ENCODE data around the gene CERT1.

CERT1 gene

DNA sequence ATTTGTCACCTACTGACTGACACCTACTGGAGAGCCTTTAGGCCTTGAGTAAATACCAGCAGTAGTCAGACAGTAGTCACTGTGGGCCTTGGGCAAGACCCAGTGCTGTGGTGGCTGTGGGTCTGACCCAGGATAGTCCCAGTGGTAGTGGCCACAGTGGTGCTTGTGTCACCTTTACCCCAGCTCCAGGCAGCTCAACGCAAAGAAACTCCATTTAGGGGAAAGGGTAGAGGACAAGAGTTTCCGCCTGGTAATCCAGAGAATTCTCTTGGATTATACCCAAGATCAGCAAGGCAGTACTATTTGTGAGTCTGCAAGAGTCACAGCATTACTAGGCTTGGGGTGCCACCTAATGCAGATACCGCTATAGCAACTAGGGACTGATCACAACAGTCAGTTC is 28.9 kb downstream of the CERT1 start:
- H3K4me3 ChIP-seq, result no peak overlapping the region
- peaks cover 4% of the 10 kb centered on the region; the same call in 1 of the 2 replicates for H3K36me3 ChIP-seq (ENCODE audit: insufficient read depth, low read length)
- TF ChIP-seq EZH2 (IDR thresholded peaks at IDR 0.05), result no peak
- no peak for TF ChIP-seq POLR2AphosphoS5 (IDR thresholded peaks at IDR 0.05; ENCODE audit: borderline replicate concordance, low read depth, low read length)
- TF ChIP-seq FOXP2 (optimal IDR thresholded peaks at IDR 0.05; ENCODE audit: control extremely low read depth, extremely low read length, insufficient read depth), result no peak
- H3K27ac ChIP-seq, result no peak overlapping the region
- DNase-seq (ENCODE audit: low read depth, low spot score), result no peak
- H3K9me3 ChIP-seq (ENCODE audit: low read depth, low read length), result peaks cover 18% of the 10 kb centered on the region; the same call in 1 of the 2 replicates
- H3K9ac ChIP-seq (ENCODE audit: insufficient read length), result no peak overlapping the region

DNA sequence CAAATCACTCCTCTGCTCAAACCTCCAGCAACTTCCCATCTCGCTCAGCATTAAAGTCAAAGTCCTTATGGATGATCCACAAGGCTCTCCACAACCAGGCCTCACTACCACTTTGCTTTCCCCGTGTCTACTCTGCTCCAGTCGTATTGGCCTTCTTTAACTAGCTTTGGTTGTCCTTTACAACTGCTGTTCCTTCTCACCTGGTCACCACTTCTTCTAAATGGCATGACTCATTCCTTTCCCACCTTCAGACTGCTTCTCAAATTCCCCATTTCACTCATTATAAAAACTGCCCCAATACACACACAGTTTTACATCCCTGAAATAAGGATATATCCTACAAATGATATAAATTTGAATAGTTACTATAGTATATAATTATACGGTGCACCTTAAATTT is 30.4 kb downstream of the CERT1 start:
- no peak overlapping the region for H3K27ac ChIP-seq
- DNase-seq (ENCODE audit: low read depth, low spot score), result no peak
- no peak overlapping the region for H3K9ac ChIP-seq (ENCODE audit: insufficient read length)
- H3K9me3 ChIP-seq (ENCODE audit: low read depth, low read length), result peaks cover 10% of the 10 kb centered on the region; the same call in 1 of the 2 replicates
- peaks cover 4% of the 10 kb centered on the region; the same call in 1 of the 2 replicates for H3K36me3 ChIP-seq (ENCODE audit: insufficient read depth, low read length)
- TF ChIP-seq FOXP2 (optimal IDR thresholded peaks at IDR 0.05; ENCODE audit: control extremely low read depth, extremely low read length, insufficient read depth) (no peak), POLR2AphosphoS5 (IDR thresholded peaks at IDR 0.05; ENCODE audit: borderline replicate concordance, low read depth, low read length) (no peak), EZH2 (IDR thresholded peaks at IDR 0.05) (no peak)
- H3K4me3 ChIP-seq, result no peak overlapping the region

- Histone ChIP-seq H3K9me3 (ENCODE audit: low read depth, low read length) (no peaks in the 10 kb centered on the region), H3K36me3 (ENCODE audit: insufficient read depth, low read length) (no peaks in the 10 kb centered on the region), H3K27ac (no peak overlapping the region), H3K9ac (ENCODE audit: insufficient read length) (no peak overlapping the region), H3K4me3 (no peak overlapping the region)
- TF ChIP-seq FOXP2 (optimal IDR thresholded peaks at IDR 0.05; ENCODE audit: control extremely low read depth, extremely low read length, insufficient read depth), result no peak
- no peak for TF ChIP-seq EZH2 (IDR thresholded peaks at IDR 0.05)
- no peak for TF ChIP-seq POLR2AphosphoS5 (IDR thresholded peaks at IDR 0.05; ENCODE audit: borderline replicate concordance, low read depth, low read length)
- DNase-seq (ENCODE audit: low read depth, low spot score), result no peak
Observed at GRCh38 chr5:75475364-75475763, 36.1 kb downstream of the CERT1 start.

GRCh38 chr5:75473463-75473862 is 38.0 kb downstream of the CERT1 start:
- no peak for DNase-seq (ENCODE audit: low read depth, low spot score)
- H3K27ac ChIP-seq, result no peak overlapping the region
- no peaks in the 10 kb centered on the region for H3K9me3 ChIP-seq (ENCODE audit: low read depth, low read length)
- H3K9ac ChIP-seq (ENCODE audit: insufficient read length), result no peak overlapping the region
- H3K36me3 ChIP-seq (ENCODE audit: insufficient read depth, low read length), result no peaks in the 10 kb centered on the region
- no peak for TF ChIP-seq POLR2AphosphoS5 (IDR thresholded peaks at IDR 0.05; ENCODE audit: borderline replicate concordance, low read depth, low read length)
- TF ChIP-seq FOXP2 (optimal IDR thresholded peaks at IDR 0.05; ENCODE audit: control extremely low read depth, extremely low read length, insufficient read depth), result no peak
- no peak for TF ChIP-seq EZH2 (IDR thresholded peaks at IDR 0.05)
- H3K4me3 ChIP-seq, result no peak overlapping the region

DNA sequence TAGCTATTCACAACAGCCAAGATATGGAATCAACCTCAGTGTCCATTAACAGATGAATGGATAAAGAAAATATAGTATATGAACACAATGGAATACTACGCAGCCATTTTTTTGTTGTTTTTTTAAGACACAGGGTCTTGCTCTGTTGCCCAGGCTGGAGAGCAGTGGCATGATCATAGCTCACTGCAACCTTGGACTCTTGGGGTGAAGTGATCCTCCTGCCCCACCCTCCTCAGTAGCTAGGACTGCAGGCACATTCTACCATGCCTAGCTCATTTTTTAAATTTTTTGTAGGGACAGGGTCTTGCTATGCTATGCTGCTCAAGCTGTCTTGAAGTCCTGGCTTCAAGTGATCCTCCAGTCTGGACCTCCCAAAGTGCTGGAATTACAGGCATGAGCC is 38.5 kb downstream of the CERT1 start:
- TF ChIP-seq FOXP2 (optimal IDR thresholded peaks at IDR 0.05; ENCODE audit: control extremely low read depth, extremely low read length, insufficient read depth) (no peak), EZH2 (IDR thresholded peaks at IDR 0.05) (no peak), POLR2AphosphoS5 (IDR thresholded peaks at IDR 0.05; ENCODE audit: borderline replicate concordance, low read depth, low read length) (no peak)
- Histone ChIP-seq H3K4me3 (no peak overlapping the region), H3K9me3 (ENCODE audit: low read depth, low read length) (no peaks in the 10 kb centered on the region), H3K9ac (ENCODE audit: insufficient read length) (no peak overlapping the region), H3K36me3 (ENCODE audit: insufficient read depth, low read length) (no peaks in the 10 kb centered on the region), H3K27ac (no peak overlapping the region)
- no peak for DNase-seq (ENCODE audit: low read depth, low spot score)

DNA sequence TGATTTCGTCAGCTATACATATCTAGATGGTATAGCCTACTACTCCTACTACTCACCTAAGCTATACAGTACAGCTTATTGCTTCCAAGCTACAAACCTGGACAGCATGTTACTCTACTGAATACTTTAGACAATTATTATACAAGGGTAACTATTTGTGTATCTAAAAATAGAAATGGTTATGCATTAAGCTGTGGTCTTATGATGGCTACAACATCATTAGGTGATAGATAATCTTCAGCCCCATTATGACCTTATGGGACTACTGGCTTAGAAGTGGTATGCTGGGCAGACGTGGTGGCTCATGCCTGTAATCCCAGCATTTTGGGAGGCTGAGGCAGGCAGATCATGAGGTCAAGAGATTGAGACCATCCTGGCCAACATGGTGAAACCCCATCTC is 40.2 kb downstream of the CERT1 start:
- Histone ChIP-seq H3K36me3 (ENCODE audit: insufficient read depth, low read length) (no peaks in the 10 kb centered on the region), H3K9me3 (ENCODE audit: low read depth, low read length) (no peaks in the 10 kb centered on the region), H3K9ac (ENCODE audit: insufficient read length) (no peak overlapping the region), H3K4me3 (no peak overlapping the region), H3K27ac (no peak overlapping the region)
- DNase-seq (ENCODE audit: low read depth, low spot score), result no peak
- no peak for TF ChIP-seq POLR2AphosphoS5 (IDR thresholded peaks at IDR 0.05; ENCODE audit: borderline replicate concordance, low read depth, low read length)
- TF ChIP-seq FOXP2 (optimal IDR thresholded peaks at IDR 0.05; ENCODE audit: control extremely low read depth, extremely low read length, insufficient read depth), result no peak
- TF ChIP-seq EZH2 (IDR thresholded peaks at IDR 0.05), result no peak

- DNase-seq (ENCODE audit: low read depth, low spot score), result no peak
- Histone ChIP-seq H3K36me3 (ENCODE audit: insufficient read depth, low read length) (no peaks in the 10 kb centered on the region), H3K27ac (no peak overlapping the region), H3K9ac (ENCODE audit: insufficient read length) (no peak overlapping the region), H3K9me3 (ENCODE audit: low read depth, low read length) (no peaks in the 10 kb centered on the region), H3K4me3 (no peak overlapping the region)
- TF ChIP-seq EZH2 (IDR thresholded peaks at IDR 0.05), result no peak
- no peak for TF ChIP-seq POLR2AphosphoS5 (IDR thresholded peaks at IDR 0.05; ENCODE audit: borderline replicate concordance, low read depth, low read length)
- no peak for TF ChIP-seq FOXP2 (optimal IDR thresholded peaks at IDR 0.05; ENCODE audit: control extremely low read depth, extremely low read length, insufficient read depth)
Observed at GRCh38 chr5:75469017-75469416, 42.4 kb downstream of the CERT1 start.

- H3K4me3 ChIP-seq, result no peak overlapping the region
- DNase-seq (ENCODE audit: low read depth, low spot score), result no peak
- H3K9ac ChIP-seq (ENCODE audit: insufficient read length), result no peak overlapping the region
- H3K36me3 ChIP-seq (ENCODE audit: insufficient read depth, low read length), result no peaks in the 10 kb centered on the region
- H3K9me3 ChIP-seq (ENCODE audit: low read depth, low read length), result no peaks in the 10 kb centered on the region
- no peak overlapping the region for H3K27ac ChIP-seq
- TF ChIP-seq POLR2AphosphoS5 (IDR thresholded peaks at IDR 0.05; ENCODE audit: borderline replicate concordance, low read depth, low read length), result no peak
- TF ChIP-seq FOXP2 (optimal IDR thresholded peaks at IDR 0.05; ENCODE audit: control extremely low read depth, extremely low read length, insufficient read depth), result no peak
- no peak for TF ChIP-seq EZH2 (IDR thresholded peaks at IDR 0.05)
Observed at GRCh38 chr5:75468593-75468992, 42.8 kb downstream of the CERT1 start.
